ENCODE results near the gene PLPPR1. TPM values are rescaled to one million over a fixed set of nuclear protein-coding genes. Genes with fewer than 3 reads are reported as not detected.

PLPPR1 gene
- total and polyA plus RNA-seq, 4 donors = 1.2 to 26.3 (median 2.4) TPM

GRCh38 chr9:100992632-100993031 is 35.9 kb upstream of the PLPPR1 start:
- Histone ChIP-seq H3K27me3 (ENCODE audit: control insufficient read depth in 4 of 4, insufficient read depth in 4 of 4, low read length in 3 of 4) (peaks cover 0 to 2% (median 0%) of the 10 kb centered on the region in 4 donors), H3K4me1 (ENCODE audit: control insufficient read depth in 4 of 4, insufficient read depth in 4 of 4, low read length in 3 of 4) (peaks cover 0 to 2% (median 0%) of the 10 kb centered on the region in 4 donors), H3K9me3 (ENCODE audit: control insufficient read depth in 4 of 4, low read length in 3 of 4) (no peaks in the 10 kb centered on the region), H3K9ac (ENCODE audit: low read depth in 1 of 2, low read length in 2 of 2) (no peak overlapping the region), H3K36me3 (ENCODE audit: control insufficient read depth in 4 of 4, insufficient read depth in 3 of 4, low read depth in 1 of 4, low read length in 3 of 4) (no peaks in the 10 kb centered on the region), H3K4me3 (ENCODE audit: low read depth in 1 of 3, low read length in 3 of 3) (no peak overlapping the region), H3K27ac (ENCODE audit: low read depth in 1 of 2, low read length in 2 of 2) (no peak overlapping the region)
- WGBS = 95% methylated on average over 1 of the region's 1 CpG
- TF ChIP-seq JUND (IDR thresholded peaks at IDR 0.05) (no peak), FOXA2 (IDR thresholded peaks at IDR 0.05) (no peak), REST (IDR thresholded peaks at IDR 0.05) (no peak), ATF3 (IDR thresholded peaks at IDR 0.05) (no peak), MAX (IDR thresholded peaks at IDR 0.05) (no peak), ZBTB33 (IDR thresholded peaks at IDR 0.05) (no peak), RAD21 (IDR thresholded peaks at IDR 0.05) (no peak), HNF4G (IDR thresholded peaks at IDR 0.05) (no peak), HNF4A (conservative IDR thresholded peaks at IDR 0.05) (no peak), NR2F2 (IDR thresholded peaks at IDR 0.05) (no peak), YY1 (IDR thresholded peaks at IDR 0.05) (no peak), CTCF (IDR thresholded peaks at IDR 0.05; ENCODE audit: low read depth, low read length, missing input control) (no peak)
- no peak for DNase-seq (ENCODE audit: low spot score)

GRCh38 chr9:100999906-101000544 is 28.5 kb upstream of the PLPPR1 start:
- Histone ChIP-seq H3K9ac (ENCODE audit: low read depth in 1 of 2, low read length in 2 of 2) (no peak overlapping the region), H3K9me3 (ENCODE audit: control insufficient read depth in 4 of 4, low read length in 3 of 4) (no peaks in the 10 kb centered on the region), H3K4me3 (ENCODE audit: low read depth in 1 of 3, low read length in 3 of 3) (no peak overlapping the region), H3K4me1 (ENCODE audit: control insufficient read depth in 4 of 4, insufficient read depth in 4 of 4, low read length in 3 of 4) (no peaks in the 10 kb centered on the region), H3K27ac (ENCODE audit: low read depth in 1 of 2, low read length in 2 of 2) (no peak overlapping the region), H3K27me3 (ENCODE audit: control insufficient read depth in 4 of 4, insufficient read depth in 4 of 4, low read length in 3 of 4) (peaks cover 0 to 2% (median 0%) of the 10 kb centered on the region in 4 donors), H3K36me3 (ENCODE audit: control insufficient read depth in 4 of 4, insufficient read depth in 3 of 4, low read depth in 1 of 4, low read length in 3 of 4) (no peaks in the 10 kb centered on the region)
- TF ChIP-seq SP1 (IDR thresholded peaks at IDR 0.05) = no peak
- TF ChIP-seq NR2F2 (IDR thresholded peaks at IDR 0.05) = no peak
- TF ChIP-seq GABPA (IDR thresholded peaks at IDR 0.05 in 1 of 2, conservative IDR thresholded peaks at IDR 0.05 in 1 of 2) = no peak
- TF ChIP-seq HNF4G (IDR thresholded peaks at IDR 0.05) = no peak
- TF ChIP-seq EGR1 (IDR thresholded peaks at IDR 0.05; ENCODE audit: low read depth in 2 of 2) = no peak
- TF ChIP-seq ATF3 (IDR thresholded peaks at IDR 0.05) = no peak
- no peak for DNase-seq (ENCODE audit: low spot score)
- 87% methylated on average over 5 of the region's 5 CpGs for WGBS
